Measurements from ENCODE around the gene ERCC1.
A peak's percentile ranks its signal among the peaks of the same experiment; 100 is the strongest.

ERCC1 gene

GRCh38 chr19:45423589-45424190 is at the start of gene ERCC1:
TSS of gene ERCC1 (minus strand) at chr19:45423917. CDS start at chr19:45423374, 543 bp downstream.
- DNase-seq (ENCODE audit: low spot score) = peak; percentile 98

GRCh38 chr19:45473367-45473681 is 49.6 kb upstream of the ERCC1 start:
- no peak for DNase-seq (ENCODE audit: low spot score)

GRCh38 chr19:45472563-45473366 is 49.0 kb upstream of the ERCC1 start:
- DNase-seq (ENCODE audit: low spot score) = no peak

- no peak for DNase-seq (ENCODE audit: low spot score)
Observed at GRCh38 chr19:45471931-45472562, 48.3 kb upstream of the ERCC1 start.

- DNase-seq (ENCODE audit: low spot score) = no peak
Observed at GRCh38 chr19:45471111-45471930, 47.6 kb upstream of the ERCC1 start.

DNA sequence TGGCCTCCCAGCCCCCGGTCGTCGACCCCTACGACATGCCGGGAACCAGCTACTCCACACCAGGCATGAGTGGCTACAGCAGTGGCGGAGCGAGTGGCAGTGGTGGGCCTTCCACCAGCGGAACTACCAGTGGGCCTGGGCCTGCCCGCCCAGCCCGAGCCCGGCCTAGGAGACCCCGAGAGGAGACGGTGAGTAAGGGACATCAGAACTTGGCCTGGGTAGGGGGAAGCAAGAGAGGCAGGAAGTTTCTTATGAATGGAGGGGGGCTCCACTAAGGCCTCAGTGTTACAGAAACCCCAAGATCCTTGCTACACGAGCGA is 47.0 kb upstream of the ERCC1 start:
- DNase-seq (ENCODE audit: low spot score) = no peak

DNA sequence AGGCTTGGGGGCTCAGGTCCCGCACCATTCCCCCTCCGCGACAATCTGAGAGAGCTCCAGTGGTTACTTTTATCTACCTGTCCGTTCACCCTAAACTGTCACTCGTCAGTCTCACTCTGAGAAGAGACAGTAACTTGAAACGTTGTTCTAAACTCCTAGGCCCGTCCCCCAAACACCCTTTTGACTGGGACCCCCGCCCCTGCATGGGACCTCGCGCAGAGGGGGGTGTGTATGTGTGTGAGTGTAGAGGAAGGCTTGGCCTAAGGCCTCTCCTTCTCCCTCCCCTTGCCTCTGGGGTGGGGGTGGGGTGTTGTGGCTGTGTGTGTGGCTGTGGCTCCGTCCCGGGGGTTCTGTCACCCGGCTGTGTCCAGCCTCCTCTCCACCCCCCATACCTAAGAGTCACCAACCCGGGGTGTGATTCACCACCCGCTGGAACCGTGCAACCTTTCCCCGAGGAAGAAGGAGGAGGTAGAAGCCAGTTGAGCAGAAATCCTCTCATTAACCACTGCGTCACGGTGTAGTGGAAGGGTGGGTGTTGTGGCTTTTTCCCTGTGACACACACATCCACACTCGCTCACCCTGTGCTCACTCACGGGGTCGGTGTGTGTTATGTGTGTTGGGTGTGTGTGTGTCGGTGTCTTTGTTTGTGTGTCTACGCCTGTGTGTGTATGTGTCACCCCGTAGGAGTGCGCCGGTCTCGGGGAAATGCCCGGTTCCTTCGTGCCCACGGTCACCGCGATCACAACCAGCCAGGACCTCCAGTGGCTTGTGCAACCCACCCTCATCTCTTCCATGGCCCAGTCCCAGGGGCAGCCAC is 46.4 kb upstream of the ERCC1 start:
- peak; percentile 63 for DNase-seq (ENCODE audit: low spot score)

GRCh38 chr19:45469132-45469944 is 45.6 kb upstream of the ERCC1 start:
- peak; percentile 95 for DNase-seq (ENCODE audit: low spot score)

- DNase-seq (ENCODE audit: low spot score) = no peak
Observed at GRCh38 chr19:45468803-45469131, 45.0 kb upstream of the ERCC1 start.

- DNase-seq (ENCODE audit: low spot score) = peak; percentile 66
Observed at GRCh38 chr19:45468159-45468651, 44.5 kb upstream of the ERCC1 start.

DNA sequence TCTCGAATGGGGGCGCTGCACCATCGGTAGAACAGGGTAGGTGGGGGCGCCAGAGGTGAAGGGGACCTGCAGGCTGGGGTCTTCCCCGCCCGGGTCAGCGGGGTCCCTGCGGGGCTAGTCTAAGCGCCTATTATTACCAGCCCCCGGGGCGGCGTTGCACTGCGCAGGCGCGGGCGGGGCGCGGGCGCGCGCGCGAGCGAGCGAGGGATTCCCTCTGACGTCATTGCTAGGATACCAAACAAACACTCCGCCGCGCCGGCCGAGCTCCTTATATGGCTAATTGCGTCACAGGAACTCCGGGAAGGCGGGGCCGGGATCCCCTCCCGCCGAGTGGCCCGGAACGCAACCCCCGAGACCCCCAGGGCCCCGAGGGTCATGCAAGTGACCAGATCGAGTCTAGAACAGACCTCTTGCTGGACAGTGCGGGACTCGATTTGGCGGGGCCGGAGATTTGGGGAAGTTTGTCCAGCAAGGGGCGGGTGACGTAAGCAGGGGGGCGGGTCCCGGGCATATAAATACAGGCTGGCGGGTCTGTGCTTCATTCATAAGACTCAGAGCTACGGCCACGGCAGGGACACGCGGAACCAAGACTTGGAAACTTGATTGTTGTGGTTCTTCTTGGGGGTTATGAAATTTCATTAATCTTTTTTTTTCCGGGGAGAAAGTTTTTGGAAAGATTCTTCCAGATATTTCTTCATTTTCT is 43.9 kb upstream of the ERCC1 start, which contains the start of gene FOSB:
Gene FOSB (plus strand): TSS at position 541 of the 703 bp plus-strand sequence. CDS start 591 bp downstream, outside the sequence.
- DNase-seq (ENCODE audit: low spot score) = peak; percentile 98

GRCh38 chr19:45467115-45467455 is 43.4 kb upstream of the ERCC1 start:
- DNase-seq (ENCODE audit: low spot score) = no peak

- no peak for DNase-seq (ENCODE audit: low spot score)
Observed at GRCh38 chr19:45464852-45465441, 41.2 kb upstream of the ERCC1 start.

- DNase-seq (ENCODE audit: low spot score) = no peak
Observed at GRCh38 chr19:45464274-45464673, 40.6 kb upstream of the ERCC1 start.

GRCh38 chr19:45463241-45463640 is 39.5 kb upstream of the ERCC1 start:
- DNase-seq (ENCODE audit: low spot score) = no peak

DNA sequence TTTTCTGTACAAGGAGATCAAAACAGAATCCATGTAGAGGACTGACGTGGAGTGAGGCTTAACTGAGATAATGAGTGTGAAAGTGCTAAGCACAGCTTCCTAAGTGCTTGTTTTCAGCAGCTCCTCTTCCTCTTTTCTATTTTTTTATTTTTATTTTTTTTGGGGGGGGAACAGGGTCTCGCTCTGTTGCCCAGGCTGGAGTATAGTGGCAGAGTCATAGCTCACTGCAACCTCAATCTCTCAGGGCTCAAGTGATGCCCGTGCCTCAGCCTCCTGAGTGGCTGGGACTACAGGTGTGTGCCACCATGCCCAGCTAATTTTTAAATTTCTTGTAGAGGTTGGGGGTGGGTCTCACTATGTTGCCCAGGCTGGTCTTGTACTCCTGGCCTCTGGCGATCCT is 38.5 kb upstream of the ERCC1 start:
- no peak for DNase-seq (ENCODE audit: low spot score)

- DNase-seq (ENCODE audit: low spot score) = no peak
Observed at GRCh38 chr19:45460807-45461347, 37.2 kb upstream of the ERCC1 start.

DNA sequence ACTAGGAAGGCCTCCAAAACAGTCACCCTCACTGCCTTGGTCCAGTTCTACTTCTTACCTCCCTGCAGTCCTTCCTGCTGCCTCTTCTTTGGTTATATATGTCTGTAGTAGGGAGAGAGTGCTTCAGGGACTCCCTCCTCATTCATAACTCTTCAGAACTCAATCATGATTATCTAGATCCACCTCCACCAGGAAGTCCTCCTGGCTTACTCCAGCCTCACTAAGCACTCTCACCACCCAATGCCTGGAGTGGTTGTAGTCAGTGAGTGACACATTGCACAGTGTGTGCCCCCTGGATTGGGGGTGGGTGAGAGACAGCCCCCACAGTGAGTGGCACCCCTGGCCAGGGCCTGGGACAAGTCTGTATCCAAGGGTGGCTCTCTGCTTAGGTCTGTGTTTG is 34.1 kb upstream of the ERCC1 start:
- no peak for DNase-seq (ENCODE audit: low spot score)

DNA sequence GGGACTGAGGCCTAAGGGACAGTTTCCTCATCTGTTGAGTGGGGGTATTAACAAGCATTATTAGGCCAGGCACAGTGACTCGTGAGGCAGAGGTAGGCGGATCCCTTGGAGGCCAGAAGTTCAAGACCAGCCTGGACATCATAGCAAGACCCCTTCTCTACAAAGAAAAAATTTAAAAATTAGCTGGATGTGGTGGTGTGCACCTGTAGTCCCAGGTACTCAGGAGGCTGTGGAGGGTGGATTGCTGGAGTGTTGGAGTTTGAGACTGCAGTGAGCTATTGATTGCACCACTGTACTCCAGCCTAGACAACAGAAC is 32.7 kb upstream of the ERCC1 start:
- no peak for DNase-seq (ENCODE audit: low spot score)

Measured in ecto neural progenitor cell (in vitro differentiated cells).